BLaER1 (cell line): ENCODE measurements around the gene MYO9B.

Source experiments
- H3K27ac ChIP-seq: shearing (Covaris generic); formaldehyde crosslinking; 2 replicates; pipeline ENCODE4 v1.8.1; 2022
- H3K27me3 ChIP-seq: shearing (Covaris generic); formaldehyde crosslinking; 2 replicates; pipeline ENCODE4 v1.8.1; 2022
- H3K36me3 ChIP-seq: shearing (Covaris generic); formaldehyde crosslinking; 2 replicates; pipeline ENCODE4 v1.8.1; 2022
- H3K4me1 ChIP-seq: shearing (Covaris generic); formaldehyde crosslinking; 2 replicates; pipeline ENCODE4 v1.8.1; 2022
- H3K4me2 ChIP-seq: shearing (Covaris generic); formaldehyde crosslinking; 2 replicates; pipeline ENCODE4 v1.8.1; 2022
- H3K4me3 ChIP-seq: shearing (Covaris generic); formaldehyde crosslinking; 2 replicates; pipeline ENCODE4 v1.8.1; 2022
- H3K9ac ChIP-seq: shearing (Covaris generic); formaldehyde crosslinking; 2 replicates; pipeline ENCODE4 v1.8.1; 2022
- H3K9me3 ChIP-seq: shearing (Covaris generic); formaldehyde crosslinking; 2 replicates; pipeline ENCODE4 v1.8.1; 2022
- H4K20me1 ChIP-seq: shearing (Covaris generic); formaldehyde crosslinking; 2 replicates; pipeline ENCODE4 v1.8.1; 2022
- Cebpa-rat ChIP-seq: shearing (Covaris generic); IDR thresholded peaks from 2 replicates; pipeline ENCODE4 v1.8.1; 2022

The MYO9B gene

DNA sequence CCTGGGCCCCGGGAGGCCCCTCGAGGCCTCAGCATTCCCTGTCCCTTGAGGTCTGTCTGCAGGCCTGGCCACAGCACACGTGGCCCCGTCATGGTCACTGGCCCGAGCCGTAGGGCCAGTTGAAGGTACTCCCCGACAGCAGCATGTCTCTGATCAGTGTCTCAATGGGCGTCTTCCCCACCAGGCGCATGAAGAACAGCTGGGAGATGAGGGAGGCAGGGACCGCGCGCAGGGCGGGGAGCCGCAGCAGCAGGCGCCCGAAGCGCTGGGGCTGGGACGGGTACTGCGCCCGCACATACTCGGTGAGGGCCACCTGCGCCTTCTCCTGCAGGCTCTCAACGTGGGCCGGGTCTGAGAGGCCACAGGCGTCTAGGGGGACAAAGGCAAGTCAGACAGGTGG is 156.7 kb downstream of the MYO9B start:
- Histone ChIP-seq H3K9ac (no peak overlapping the region), H3K4me3 (no peak overlapping the region), H4K20me1 (peaks cover 29% of the 10 kb centered on the region), H3K4me1 (peaks cover 46% of the 10 kb centered on the region), H3K27ac (no peak overlapping the region), H3K36me3 (peaks cover 59% of the 10 kb centered on the region), H3K4me2 (no peak overlapping the region), H3K27me3 (no peaks in the 10 kb centered on the region), H3K9me3 (no peaks in the 10 kb centered on the region)
- TF ChIP-seq Cebpa-rat: no peak

DNA sequence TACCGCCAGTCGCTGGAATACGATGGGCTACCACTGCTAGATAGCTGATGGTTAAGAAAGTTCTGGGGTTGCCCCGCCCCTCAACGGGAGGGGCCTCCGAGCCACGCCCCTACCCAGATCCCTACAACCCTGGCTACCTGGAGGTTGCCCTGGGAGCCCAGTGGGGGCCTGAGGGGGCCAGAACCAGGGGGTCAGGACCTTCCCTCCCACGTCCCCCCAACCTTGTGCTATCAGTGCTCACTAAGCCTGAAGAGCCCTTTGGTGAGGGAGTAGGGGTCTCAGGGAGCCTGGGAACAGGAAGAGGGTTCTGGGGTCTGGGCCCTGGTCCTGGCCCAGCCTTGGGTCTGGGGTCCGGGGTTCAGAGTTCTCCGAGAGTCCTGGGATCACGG is 159.3 kb downstream of the MYO9B start:
- H3K27me3 ChIP-seq: no peaks in the 10 kb centered on the region
- H3K9me3 ChIP-seq: no peaks in the 10 kb centered on the region
- H3K4me1 ChIP-seq: peaks cover 28% of the 10 kb centered on the region
- no peak for TF ChIP-seq Cebpa-rat
- peaks cover 70% of the 10 kb centered on the region for H3K36me3 ChIP-seq
- H3K27ac ChIP-seq: peak overlapping the region; percentile 72
- peak overlapping the region; percentile 80 for H3K9ac ChIP-seq
- H4K20me1 ChIP-seq: peaks cover 46% of the 10 kb centered on the region
- peak overlapping the region; percentile 100 for H3K4me2 ChIP-seq
- H3K4me3 ChIP-seq: peak overlapping the region; percentile 73

DNA sequence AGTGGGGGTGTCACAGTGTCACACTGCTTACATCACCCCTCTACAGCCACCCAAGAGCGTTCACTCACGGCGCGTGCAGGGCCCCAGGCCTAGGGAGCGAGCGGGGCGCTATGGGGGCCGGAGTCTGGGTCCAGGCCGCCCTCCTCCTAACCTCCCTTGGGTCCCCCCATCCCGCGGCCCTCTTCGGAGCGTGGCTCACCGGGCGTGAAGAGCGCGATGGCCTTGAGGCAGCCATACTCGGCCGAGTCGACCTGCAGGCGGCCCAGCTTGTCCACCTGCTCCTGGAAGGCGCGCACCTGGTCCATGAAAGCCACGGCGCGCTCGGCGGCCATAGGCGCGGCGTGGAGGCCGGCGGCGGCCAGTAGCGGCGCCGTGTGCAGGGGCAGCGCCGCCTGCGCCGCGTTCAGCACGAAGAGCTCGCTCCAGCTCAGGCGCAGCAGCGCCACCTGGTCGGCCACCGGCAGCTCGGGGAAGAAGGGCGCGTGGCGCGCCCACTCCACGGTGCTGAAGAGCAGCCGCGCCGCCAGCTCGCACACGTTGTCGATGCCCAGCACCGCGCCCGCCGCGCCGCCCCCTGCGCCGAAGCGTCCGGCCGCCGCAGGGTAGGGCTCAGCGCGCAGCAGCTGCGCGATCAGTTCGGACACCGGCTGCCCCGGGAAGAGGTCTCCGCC is 159.9 kb downstream of the MYO9B start:
- H4K20me1 ChIP-seq: peaks cover 51% of the 10 kb centered on the region
- peak overlapping the region; percentile 72 for H3K27ac ChIP-seq
- TF ChIP-seq Cebpa-rat: no peak
- peak overlapping the region; percentile 100 for H3K4me2 ChIP-seq
- H3K27me3 ChIP-seq: no peaks in the 10 kb centered on the region
- peaks cover 31% of the 10 kb centered on the region for H3K4me1 ChIP-seq
- H3K9me3 ChIP-seq: no peaks in the 10 kb centered on the region
- peak overlapping the region; percentile 80 for H3K9ac ChIP-seq
- peak overlapping the region; percentile 73 for H3K4me3 ChIP-seq
- peaks cover 70% of the 10 kb centered on the region for H3K36me3 ChIP-seq

DNA sequence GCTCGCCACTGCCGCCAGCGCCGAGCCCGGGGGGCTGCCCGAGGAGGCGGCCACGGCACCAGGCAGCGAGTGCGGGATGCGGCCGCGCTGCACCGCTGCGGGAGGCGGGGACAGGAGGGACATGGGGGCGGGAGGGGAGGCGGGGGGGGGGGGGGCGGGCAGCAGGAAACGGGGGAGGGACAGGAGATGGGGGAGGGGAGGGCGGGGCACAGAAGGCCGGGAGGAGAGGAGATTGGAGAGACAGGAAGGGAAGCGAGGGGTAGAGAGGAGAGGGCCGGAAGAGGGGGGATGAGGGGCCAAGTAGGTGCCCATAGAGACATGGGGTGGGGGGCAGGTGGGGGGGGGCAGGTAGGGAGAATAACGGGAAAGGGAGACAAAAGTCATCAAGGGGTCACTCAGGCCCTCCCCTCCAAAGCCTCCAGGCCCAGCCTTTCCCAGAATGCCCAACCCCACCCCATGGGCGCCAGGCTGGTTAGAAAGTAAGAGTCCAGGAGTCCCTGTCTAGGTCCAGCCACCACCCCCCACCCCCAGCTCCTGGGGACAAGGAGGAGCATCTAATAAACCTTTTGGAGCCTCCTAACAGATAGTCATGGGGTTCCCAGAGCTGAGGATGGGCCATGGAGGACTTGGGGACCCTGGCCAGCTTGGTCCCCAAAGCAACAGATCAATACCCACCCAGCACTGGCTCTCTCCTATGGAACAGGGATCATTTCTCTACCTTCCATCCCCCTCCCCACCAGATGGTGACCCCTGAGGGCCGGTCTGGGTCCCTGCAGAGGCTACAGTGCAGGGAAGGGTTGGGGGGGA is 160.6 kb downstream of the MYO9B start:
- H3K4me1 ChIP-seq: peaks cover 38% of the 10 kb centered on the region
- peak overlapping the region; percentile 72; the same call in 1 of the 2 replicates for H3K27ac ChIP-seq
- peaks cover 70% of the 10 kb centered on the region for H3K36me3 ChIP-seq

DNA sequence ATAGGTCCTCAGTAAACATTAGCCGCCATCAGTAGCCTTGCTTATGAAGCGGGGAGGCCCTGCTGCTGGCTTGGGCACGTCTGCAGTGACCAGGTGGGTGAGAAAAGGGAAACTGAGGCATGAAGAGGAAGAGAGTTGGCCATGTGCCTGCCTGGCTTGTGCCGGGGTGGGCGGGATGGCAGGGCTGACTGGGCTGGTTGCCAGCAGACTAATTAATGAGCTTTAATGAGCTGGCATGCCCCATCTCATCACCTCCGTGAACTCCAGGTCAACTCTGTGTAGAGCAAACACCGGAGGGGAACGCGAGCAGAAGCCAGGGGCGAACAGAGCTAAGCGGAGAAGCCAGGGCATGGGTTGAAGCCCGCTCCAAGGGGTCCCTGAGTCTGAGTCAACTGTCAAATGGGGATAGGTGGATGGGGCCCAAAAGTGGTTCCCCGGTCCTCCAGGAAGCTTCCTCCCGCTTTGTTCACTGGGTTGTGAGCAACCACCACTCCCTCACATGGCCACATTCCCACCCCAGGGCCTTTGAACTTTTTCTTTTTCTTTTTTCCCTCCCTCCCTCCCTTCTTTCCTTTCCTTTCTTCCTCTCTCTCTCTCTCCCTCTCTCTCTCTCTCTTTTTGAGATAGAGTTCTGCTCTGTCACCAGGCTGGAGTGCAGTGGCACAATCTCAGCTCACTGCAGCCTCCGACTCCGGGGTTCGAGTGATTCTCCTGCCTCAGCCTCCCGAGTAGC is 161.4 kb downstream of the MYO9B start:
- no peak overlapping the region for H3K27ac ChIP-seq
- H3K9me3 ChIP-seq: no peaks in the 10 kb centered on the region
- H3K27me3 ChIP-seq: no peaks in the 10 kb centered on the region
- H3K9ac ChIP-seq: no peak overlapping the region
- no peak for TF ChIP-seq Cebpa-rat
- H4K20me1 ChIP-seq: peaks cover 63% of the 10 kb centered on the region
- peaks cover 46% of the 10 kb centered on the region for H3K4me1 ChIP-seq
- no peak overlapping the region for H3K4me3 ChIP-seq
- peak overlapping the region; percentile 49 for H3K4me2 ChIP-seq
- H3K36me3 ChIP-seq: peaks cover 64% of the 10 kb centered on the region

More for the DNA sequence above, 160.6 kb downstream of the MYO9B start:
- peak overlapping the region; percentile 73 for H3K4me3 ChIP-seq
- H3K9me3 ChIP-seq: no peaks in the 10 kb centered on the region
- H3K4me2 ChIP-seq: peak overlapping the region; percentile 100
- no peak for TF ChIP-seq Cebpa-rat
- H3K27me3 ChIP-seq: no peaks in the 10 kb centered on the region
- peak overlapping the region; percentile 80; the same call in 1 of the 2 replicates for H3K9ac ChIP-seq
- peaks cover 59% of the 10 kb centered on the region for H4K20me1 ChIP-seq

DNA sequence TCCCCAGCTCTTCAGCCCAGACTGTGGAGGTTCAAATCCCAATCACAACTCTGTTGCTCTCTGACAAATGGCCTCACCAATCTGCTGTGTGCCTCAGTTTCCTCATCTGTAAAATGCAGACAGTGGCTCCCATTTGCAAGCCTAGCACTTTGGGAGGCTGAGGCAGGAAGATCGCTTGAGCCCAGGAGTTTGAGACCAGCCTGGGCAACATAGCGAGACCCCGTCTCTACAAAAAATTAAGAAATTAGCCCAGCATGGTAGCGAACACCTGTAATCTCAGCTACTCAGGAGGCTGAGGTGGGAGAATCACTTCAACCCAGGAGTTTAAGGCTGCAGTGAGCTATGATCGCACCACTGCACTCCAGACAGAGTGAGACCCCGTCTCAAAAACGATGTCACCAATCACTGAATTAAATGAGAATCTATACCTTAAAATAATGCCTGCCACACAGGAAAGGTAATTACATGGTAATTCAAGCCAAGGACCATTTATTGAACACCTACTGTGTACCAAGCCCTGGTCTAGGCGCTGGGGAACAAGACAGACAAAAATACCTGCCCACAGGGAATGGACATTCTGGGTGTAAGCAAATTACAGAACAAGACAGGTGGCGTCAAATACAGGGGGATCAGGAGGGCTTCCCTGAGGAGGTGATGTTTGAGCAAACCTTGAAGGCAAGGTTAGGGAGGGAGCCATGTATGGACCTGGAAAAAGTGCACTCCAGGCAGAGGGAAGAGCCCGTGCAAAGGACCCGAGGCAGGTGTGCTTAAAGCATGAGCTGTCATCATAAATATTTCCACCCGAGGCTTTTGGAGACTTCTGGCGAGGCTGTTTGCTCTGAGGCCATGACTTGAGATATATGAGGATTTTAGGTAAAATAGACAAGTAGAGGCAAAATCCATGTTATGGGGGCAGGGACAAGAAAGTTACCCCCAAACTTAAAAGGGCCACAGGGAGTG is 162.4 kb downstream of the MYO9B start:
- H3K9ac ChIP-seq: no peak overlapping the region
- peaks cover 57% of the 10 kb centered on the region for H3K4me1 ChIP-seq
- H3K9me3 ChIP-seq: no peaks in the 10 kb centered on the region
- H4K20me1 ChIP-seq: peaks cover 66% of the 10 kb centered on the region
- no peak overlapping the region for H3K27ac ChIP-seq
- H3K4me3 ChIP-seq: no peak overlapping the region
- H3K36me3 ChIP-seq: peaks cover 53% of the 10 kb centered on the region
- H3K4me2 ChIP-seq: no peak overlapping the region
- TF ChIP-seq Cebpa-rat: no peak
- H3K27me3 ChIP-seq: no peaks in the 10 kb centered on the region

DNA sequence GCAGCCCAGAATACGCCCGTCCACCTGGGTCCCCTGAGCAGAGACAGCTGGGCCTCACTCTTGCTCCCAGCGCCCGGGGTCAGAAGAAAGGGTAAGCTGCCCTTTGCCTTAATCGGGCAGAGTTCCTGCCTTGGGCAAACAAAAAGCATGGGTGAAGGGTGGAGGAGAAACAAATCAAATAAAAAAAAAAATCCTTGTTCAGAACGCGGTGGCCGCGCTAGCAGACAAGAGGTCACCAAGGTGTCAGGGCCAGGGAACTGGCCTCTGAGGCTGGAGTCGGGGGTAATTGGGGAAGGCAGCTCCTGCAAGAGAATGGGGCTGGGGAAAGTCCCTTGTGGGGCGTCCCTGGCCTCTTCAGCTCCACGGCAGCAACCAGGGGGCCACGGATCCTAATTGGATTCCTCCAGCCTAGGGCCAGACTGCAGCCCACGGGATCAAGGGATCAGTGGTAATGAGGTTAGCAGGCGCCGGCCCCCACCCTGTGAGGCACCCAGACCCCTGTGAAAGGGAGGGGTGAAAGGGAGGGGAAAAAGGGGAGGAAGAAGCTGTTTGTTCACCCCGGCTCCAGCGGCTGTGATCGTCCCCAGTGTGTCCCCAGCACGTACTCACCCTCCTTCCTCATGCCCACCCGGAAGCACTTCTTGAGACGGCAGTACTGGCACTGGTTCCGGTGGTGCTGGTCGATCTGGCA is 164.6 kb downstream of the MYO9B start:
- H3K4me1 ChIP-seq: peaks cover 56% of the 10 kb centered on the region
- no peaks in the 10 kb centered on the region for H3K9me3 ChIP-seq
- H3K4me2 ChIP-seq: no peak overlapping the region

DNA sequence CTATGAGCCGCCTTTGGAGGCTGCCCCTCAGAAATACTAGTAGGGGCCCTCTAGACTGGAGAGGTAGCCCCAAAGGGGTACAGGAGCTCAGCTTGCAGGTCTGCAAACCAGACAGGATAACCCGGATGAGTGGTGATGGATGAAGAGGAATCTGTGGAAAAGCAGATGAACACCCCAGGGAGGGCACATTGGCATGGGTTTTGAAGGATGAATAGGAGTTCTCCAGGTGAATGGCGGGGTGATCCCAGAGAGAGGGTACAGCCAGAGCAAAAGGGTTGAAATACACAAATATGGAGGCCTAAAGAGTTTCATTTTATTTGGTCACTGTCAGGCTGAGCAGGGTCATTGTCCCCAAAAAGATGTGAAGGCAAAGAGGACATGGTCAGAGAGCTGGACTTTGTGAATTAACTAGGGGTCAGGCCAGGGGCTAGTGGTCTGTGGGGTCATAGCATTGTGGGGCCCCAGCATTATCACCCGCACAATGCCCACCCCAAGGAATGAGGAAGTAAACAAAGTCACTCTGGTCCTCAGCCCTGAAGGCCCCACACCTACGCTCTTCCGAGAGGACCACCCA is 165.3 kb downstream of the MYO9B start:
- no peak for TF ChIP-seq Cebpa-rat
- Histone ChIP-seq H3K27ac (no peak overlapping the region; the same call in 1 of the 2 replicates), H3K4me2 (no peak overlapping the region)

More for the DNA sequence above, 164.6 kb downstream of the MYO9B start:
- peaks cover 78% of the 10 kb centered on the region for H4K20me1 ChIP-seq
- no peak overlapping the region for H3K4me3 ChIP-seq
- no peaks in the 10 kb centered on the region for H3K27me3 ChIP-seq
- no peak overlapping the region for H3K27ac ChIP-seq
- H3K36me3 ChIP-seq: peaks cover 39% of the 10 kb centered on the region
- TF ChIP-seq Cebpa-rat: no peak
- H3K9ac ChIP-seq: no peak overlapping the region

More for the DNA sequence above, 165.3 kb downstream of the MYO9B start:
- H3K27me3 ChIP-seq: no peaks in the 10 kb centered on the region
- peaks cover 39% of the 10 kb centered on the region for H3K36me3 ChIP-seq
- H3K9ac ChIP-seq: no peak overlapping the region
- H3K9me3 ChIP-seq: no peaks in the 10 kb centered on the region
- peaks cover 75% of the 10 kb centered on the region for H4K20me1 ChIP-seq
- peaks cover 51% of the 10 kb centered on the region for H3K4me1 ChIP-seq
- no peak overlapping the region for H3K4me3 ChIP-seq
